Measurements from ENCODE around the gene OR1I1. TPM values are rescaled to one million over a fixed set of nuclear protein-coding genes. Genes with fewer than 3 reads are reported as not detected.
A peak's percentile ranks its signal among the peaks of the same experiment; 100 is the strongest.

Gene OR1I1
- total and polyA plus RNA-seq, 7 experiments from 2014 or later = not detected

DNA sequence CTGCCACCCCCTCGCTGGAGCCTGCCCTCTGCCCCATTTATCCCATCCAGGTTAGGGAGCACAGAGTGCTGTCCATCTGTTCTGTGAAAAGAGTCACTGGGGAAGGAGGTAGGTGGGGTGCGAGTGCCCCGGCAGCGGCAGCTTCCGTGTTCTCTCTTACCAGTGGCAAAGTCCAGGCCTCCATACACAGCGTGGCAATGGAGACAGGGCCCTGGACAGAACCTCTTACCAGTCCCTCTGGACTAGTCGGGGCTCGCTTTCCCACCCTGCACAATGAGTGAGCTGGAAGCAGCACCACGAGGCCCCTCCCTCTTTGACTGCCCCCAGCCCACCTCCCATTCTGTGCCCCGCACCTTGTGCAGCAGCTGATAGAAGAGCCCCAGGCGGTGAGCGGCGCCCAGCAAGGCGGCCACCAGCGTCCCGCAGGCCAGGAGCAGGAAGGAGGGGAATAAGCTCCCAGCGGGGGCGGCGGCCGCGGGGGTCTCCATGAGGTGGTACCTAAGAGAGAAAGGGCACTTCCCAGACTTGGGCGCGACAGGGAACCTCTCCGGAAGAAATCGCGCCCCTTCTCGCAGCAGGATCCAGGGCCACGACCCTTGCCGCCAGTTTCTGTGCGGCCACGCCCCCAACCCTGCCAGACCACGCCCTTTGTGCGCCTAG, 42.7 kb downstream of the OR1I1 start:
- Histone ChIP-seq H3K4me3 (ENCODE audit: low read length) (peak overlapping the region; percentile 90), H3K4me1 (ENCODE audit: control insufficient read depth in 2 of 2, insufficient read depth in 2 of 2, low read length in 2 of 2) (peaks cover 0 to 19% of the 10 kb centered on the region in 2 donors), H3K9me3 (ENCODE audit: control insufficient read depth in 2 of 3, low read length in 3 of 3) (no peaks in the 10 kb centered on the region), H3K27me3 (ENCODE audit: control insufficient read depth in 2 of 2, insufficient read depth in 2 of 2, low read length in 2 of 2) (no peaks in the 10 kb centered on the region), H3K36me3 (ENCODE audit: control insufficient read depth in 2 of 3, insufficient read depth in 3 of 3, low read length in 3 of 3) (peaks cover 0 to 38% (median 8%) of the 10 kb centered on the region in 3 experiments), H3K27ac (ENCODE audit: low read depth, low read length) (peak overlapping the region; percentile 92)
- ChIA-PET CTCF (interaction anchor here (0.9 to 1.1 kb wide), 3 partner anchors 25 to 29 kb away, joined by 3 to 5 read pairs (median 3); no protein-coding TSS in a partner anchor), POLR2A (interaction anchor here (0.8 to 1.5 kb wide), 7 partner anchors 8 to 344 kb away, joined by 3 to 6 read pairs (median 3); partner anchors contain the start of genes AKAP8 and AKAP8L)
- peak in 5 of 9 donors; percentile 2 to 29 (median 11) for DNase-seq
- Mint-ChIP-seq H3K9me3 (peaks cover 0 to 7% (median 0%) of the 10 kb centered on the region in 11 donors), H3K27ac (peak overlapping the region; percentile 91 to 100 (median 97)), H3K27me3 (peaks cover 0 to 2% (median 0%) of the 10 kb centered on the region in 5 donors), H3K4me1 (peaks cover 24 to 51% (median 37%) of the 10 kb centered on the region in 7 donors), H3K4me3 (peak overlapping the region; percentile 89 to 100 (median 98)), H3K36me3 (peaks cover 0 to 26% (median 12%) of the 10 kb centered on the region in 5 donors)
- intact Hi-C loops (cut with micrococcal nuclease) = loop anchor here (1.0 to 5.0 kb wide), 11 partner anchors 26 to 1942 kb away; partner anchors contain the start of genes AKAP8 (in 1 of the 2), NDUFB7 (in 1 of the 2) and RAB8A (in 1 of the 2)
- ATAC-seq = no peak

DNA sequence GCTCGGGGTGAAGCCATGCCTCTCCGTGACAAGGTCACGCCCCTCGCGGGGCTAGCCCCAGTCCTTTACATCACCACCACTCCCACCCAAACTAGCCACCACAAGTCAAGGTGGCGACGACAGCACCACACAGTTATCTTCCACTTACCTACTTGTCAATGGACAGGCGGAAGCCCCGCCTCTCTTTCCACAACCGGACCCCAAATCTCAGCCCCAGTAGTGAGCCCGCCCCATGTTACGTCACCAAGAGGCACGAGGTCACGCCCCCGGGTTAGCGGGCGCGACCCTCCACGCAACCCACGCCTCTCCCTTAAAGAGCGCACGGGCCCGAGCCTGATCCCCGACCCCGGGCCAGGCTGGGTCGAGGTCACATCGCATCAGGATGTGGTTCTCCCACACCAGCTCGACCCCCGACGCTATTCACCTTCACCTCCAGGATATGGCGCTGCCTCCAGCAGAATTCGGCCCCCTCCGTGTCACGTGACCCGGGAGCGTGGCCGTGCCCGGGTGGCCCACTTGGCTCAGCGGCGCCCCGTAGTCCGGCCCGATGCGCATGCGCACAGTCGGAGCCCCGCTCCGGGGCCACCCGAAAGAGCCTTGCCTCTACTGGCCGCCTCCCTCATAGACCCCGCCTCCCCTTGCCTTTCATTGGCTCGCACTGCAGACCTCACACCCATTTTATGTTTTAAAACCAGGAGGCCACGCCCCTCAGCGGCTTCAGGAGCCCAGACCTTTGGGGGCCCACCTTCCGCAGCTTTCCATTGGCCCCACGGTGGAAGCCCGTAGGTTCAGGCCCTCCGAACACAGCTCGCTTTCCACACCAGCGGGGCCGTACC, 43.4 kb downstream of the OR1I1 start:
- peak; percentile 93 for ATAC-seq

GRCh38 chr19:15126131-15126910, 44.3 kb downstream of the OR1I1 start:
- no peaks in the 10 kb centered on the region for H3K27me3 ChIP-seq (ENCODE audit: control insufficient read depth in 2 of 2, insufficient read depth in 2 of 2, low read length in 2 of 2)
- H3K27ac ChIP-seq (ENCODE audit: low read depth, low read length) = peak overlapping the region; percentile 92
- Mint-ChIP-seq H3K27me3 (peaks cover 0 to 2% (median 0%) of the 10 kb centered on the region in 5 donors), H3K9me3 (peaks cover 0 to 7% (median 0%) of the 10 kb centered on the region in 11 donors), H3K4me1 (peaks cover 25 to 61% (median 46%) of the 10 kb centered on the region in 7 donors), H3K36me3 (peaks cover 0 to 10% (median 3%) of the 10 kb centered on the region in 5 donors), H3K27ac (peak overlapping the region in 6 of 9 donors; percentile 56 to 100 (median 94)), H3K4me3 (peak overlapping the region in 5 of 10 donors; percentile 6 to 100 (median 91))
- CTCF ChIA-PET = interaction anchor here (0.6 to 1.6 kb wide), 5 partner anchors 14 to 33 kb away, joined by 3 to 5 read pairs (median 3); no protein-coding TSS in a partner anchor
- H3K9me3 ChIP-seq (ENCODE audit: control insufficient read depth in 2 of 3, low read length in 3 of 3) = no peaks in the 10 kb centered on the region
- no peak for DNase-seq
- peaks cover 0 to 29% of the 10 kb centered on the region in 2 donors for H3K4me1 ChIP-seq (ENCODE audit: control insufficient read depth in 2 of 2, insufficient read depth in 2 of 2, low read length in 2 of 2)
- POLR2A ChIA-PET = interaction anchor here (0.6 to 0.7 kb wide), 2 partner anchors 10 to 620 kb away, joined by 3 read pairs; no protein-coding TSS in a partner anchor
- peaks cover 0 to 22% (median 5%) of the 10 kb centered on the region in 3 experiments for H3K36me3 ChIP-seq (ENCODE audit: control insufficient read depth in 2 of 3, insufficient read depth in 3 of 3, low read length in 3 of 3)
- intact Hi-C loops (cut with micrococcal nuclease) = loop anchor here in 1 of 2 donors (5.0 kb wide), 1 partner anchor 1944 kb away; no protein-coding TSS in a partner anchor
- H3K4me3 ChIP-seq (ENCODE audit: low read length) = no peak overlapping the region
- ATAC-seq = no peak

More for the DNA sequence above, 43.4 kb downstream of the OR1I1 start:
- H3K4me3 Mint-ChIP-seq = peak overlapping the region; percentile 89 to 100 (median 98)
- peak overlapping the region; percentile 91 to 100 (median 97) for H3K27ac Mint-ChIP-seq
- POLR2A ChIA-PET = interaction anchor here (0.7 to 1.5 kb wide), 5 partner anchors 11 to 343 kb away, joined by 3 to 6 read pairs (median 3); partner anchors contain the start of gene AKAP8L
- no peaks in the 10 kb centered on the region for H3K27me3 ChIP-seq (ENCODE audit: control insufficient read depth in 2 of 2, insufficient read depth in 2 of 2, low read length in 2 of 2)
- H3K9me3 Mint-ChIP-seq = peaks cover 0 to 7% (median 0%) of the 10 kb centered on the region in 11 donors
- CTCF ChIA-PET = interaction anchor here (0.6 to 1.6 kb wide), 4 partner anchors 13 to 32 kb away, joined by 3 to 5 read pairs (median 3); no protein-coding TSS in a partner anchor
- H3K27me3 Mint-ChIP-seq = peaks cover 0 to 2% (median 0%) of the 10 kb centered on the region in 5 donors
- H3K27ac ChIP-seq (ENCODE audit: low read depth, low read length) = peak overlapping the region; percentile 92
- peaks cover 0 to 31% (median 8%) of the 10 kb centered on the region in 3 experiments for H3K36me3 ChIP-seq (ENCODE audit: control insufficient read depth in 2 of 3, insufficient read depth in 3 of 3, low read length in 3 of 3)
- DNase-seq = peak; percentile 94 to 98 (median 96)
- H3K4me1 ChIP-seq (ENCODE audit: control insufficient read depth in 2 of 2, insufficient read depth in 2 of 2, low read length in 2 of 2) = peaks cover 0 to 25% of the 10 kb centered on the region in 2 donors
- H3K9me3 ChIP-seq (ENCODE audit: control insufficient read depth in 2 of 3, low read length in 3 of 3) = no peaks in the 10 kb centered on the region
- H3K4me3 ChIP-seq (ENCODE audit: low read length) = peak overlapping the region; percentile 90
- intact Hi-C loops (cut with micrococcal nuclease) = loop anchor here (1.0 to 5.0 kb wide), 11 partner anchors 25 to 1943 kb away; partner anchors contain the start of genes AKAP8 (in 1 of the 2), NDUFB7 (in 1 of the 2) and RAB8A (in 1 of the 2)
- peaks cover 0 to 19% (median 12%) of the 10 kb centered on the region in 5 donors for H3K36me3 Mint-ChIP-seq
- H3K4me1 Mint-ChIP-seq = peaks cover 27 to 59% (median 44%) of the 10 kb centered on the region in 7 donors

- Mint-ChIP-seq H3K9me3 (peaks cover 0 to 7% (median 0%) of the 10 kb centered on the region in 11 donors), H3K4me3 (peak overlapping the region in 4 of 10 donors; percentile 28 to 82 (median 52)), H3K27me3 (peaks cover 0 to 2% (median 0%) of the 10 kb centered on the region in 5 donors), H3K36me3 (peaks cover 0 to 1% (median 0%) of the 10 kb centered on the region in 5 donors), H3K4me1 (peaks cover 24 to 61% (median 46%) of the 10 kb centered on the region in 7 donors), H3K27ac (peak overlapping the region in 2 of 9 donors; percentile 54 to 57)
- H3K27me3 ChIP-seq (ENCODE audit: control insufficient read depth in 2 of 2, insufficient read depth in 2 of 2, low read length in 2 of 2) = no peaks in the 10 kb centered on the region
- ChIA-PET CTCF (no interaction called here), POLR2A (interaction anchor here (0.6 kb wide), 1 partner anchor 547 kb away, joined by 4 read pairs; no protein-coding TSS in a partner anchor)
- H3K4me3 ChIP-seq (ENCODE audit: low read length) = no peak overlapping the region
- no peaks in the 10 kb centered on the region for H3K9me3 ChIP-seq (ENCODE audit: control insufficient read depth in 2 of 3, low read length in 3 of 3)
- H3K4me1 ChIP-seq (ENCODE audit: control insufficient read depth in 2 of 2, insufficient read depth in 2 of 2, low read length in 2 of 2) = peaks cover 0 to 29% of the 10 kb centered on the region in 2 donors
- ATAC-seq = no peak
- DNase-seq = no peak
- intact Hi-C loops (cut with micrococcal nuclease) = loop anchor here in 1 of 2 donors (5.0 kb wide), 1 partner anchor 1946 kb away; no protein-coding TSS in a partner anchor
- no peak overlapping the region for H3K27ac ChIP-seq (ENCODE audit: low read depth, low read length)
- H3K36me3 ChIP-seq (ENCODE audit: control insufficient read depth in 2 of 3, insufficient read depth in 3 of 3, low read length in 3 of 3) = peaks cover 0 to 7% (median 0%) of the 10 kb centered on the region in 3 experiments
Measured at GRCh38 chr19:15128162-15128770, 46.3 kb downstream of the OR1I1 start.

DNA sequence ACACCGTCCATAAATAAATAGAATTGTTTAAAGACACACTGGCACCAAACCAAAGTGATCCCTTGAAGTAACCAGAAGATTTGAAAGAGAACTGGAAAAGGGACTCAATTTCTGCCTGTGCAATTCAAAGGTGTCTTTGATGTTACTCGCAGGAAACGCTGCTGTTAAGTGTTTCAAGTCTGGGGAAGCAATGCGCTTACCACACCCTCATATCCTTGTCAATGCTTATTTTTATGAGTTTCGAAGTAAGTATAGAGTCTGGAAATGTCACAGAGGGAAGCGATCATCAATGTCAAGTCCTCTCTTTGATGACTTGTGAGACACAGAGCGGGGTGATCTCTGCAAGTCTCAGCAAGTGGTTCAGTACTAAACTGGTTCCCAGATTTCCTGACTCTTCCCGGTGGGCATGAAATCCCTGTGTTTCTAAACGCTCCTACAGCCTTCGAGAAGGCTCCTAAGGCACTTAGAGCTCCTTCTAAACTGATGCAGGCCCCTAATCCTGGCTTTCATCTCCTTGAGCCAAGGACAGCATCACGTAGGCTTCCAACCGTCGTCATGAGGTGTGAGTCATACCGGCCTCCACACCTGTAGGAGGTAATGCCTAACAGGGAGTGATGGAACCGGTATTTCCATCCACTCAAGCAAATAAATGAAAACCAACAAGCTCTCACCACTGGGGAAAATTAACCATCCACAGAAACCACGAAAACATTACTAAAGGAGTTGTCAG, 48.0 kb downstream of the OR1I1 start:
- ChIA-PET CTCF (interaction anchor here (0.6 kb wide), 1 partner anchor 35 kb away, joined by 3 read pairs; no protein-coding TSS in a partner anchor), POLR2A (no interaction called here)
- intact Hi-C loops (cut with micrococcal nuclease) = loop anchor here in 1 of 2 donors (5.0 kb wide), 1 partner anchor 1948 kb away; no protein-coding TSS in a partner anchor
- H3K4me3 ChIP-seq (ENCODE audit: low read length) = no peak overlapping the region
- H3K27me3 ChIP-seq (ENCODE audit: control insufficient read depth in 2 of 2, insufficient read depth in 2 of 2, low read length in 2 of 2) = no peaks in the 10 kb centered on the region
- Mint-ChIP-seq H3K27ac (peak overlapping the region; percentile 41 to 93 (median 86)), H3K27me3 (peaks cover 0 to 2% (median 0%) of the 10 kb centered on the region in 5 donors), H3K9me3 (peaks cover 0 to 7% (median 0%) of the 10 kb centered on the region in 11 donors), H3K4me3 (peak overlapping the region; percentile 44 to 82 (median 74)), H3K4me1 (peaks cover 15 to 47% (median 35%) of the 10 kb centered on the region in 7 donors), H3K36me3 (no peaks in the 10 kb centered on the region)
- H3K36me3 ChIP-seq (ENCODE audit: control insufficient read depth in 2 of 3, insufficient read depth in 3 of 3, low read length in 3 of 3) = peaks cover 0 to 4% (median 0%) of the 10 kb centered on the region in 3 experiments
- peak overlapping the region; percentile 65 for H3K27ac ChIP-seq (ENCODE audit: low read depth, low read length)
- ATAC-seq (no peak), DNase-seq (peak in 8 of 9 donors; percentile 39 to 71 (median 54))
- no peaks in the 10 kb centered on the region for H3K9me3 ChIP-seq (ENCODE audit: control insufficient read depth in 2 of 3, low read length in 3 of 3)
- H3K4me1 ChIP-seq (ENCODE audit: control insufficient read depth in 2 of 2, insufficient read depth in 2 of 2, low read length in 2 of 2) = peaks cover 0 to 20% of the 10 kb centered on the region in 2 donors

Measured in naive thymus-derived CD4-positive, alpha-beta T cell (primary cell).